HepG2 (cell line): Measurements from ENCODE around the gene PRSS33. TPM values are rescaled to one million over a fixed set of nuclear protein-coding genes. Genes with fewer than 3 reads are reported as not detected.
A peak's percentile ranks its signal among the peaks of the same experiment; 100 is the strongest.

Experiments used
- ADNP ChIP-seq: sonication (generic); formaldehyde crosslinking; IDR thresholded peaks from 2 replicates; pipeline ENCODE4 v1.4.0; 2020; ENCODE audit warnings: missing genetic modification reagents
- ARID4A ChIP-seq: sonication (generic); formaldehyde crosslinking; IDR thresholded peaks from 2 replicates; pipeline ENCODE4 v1.5.0; 2020; ENCODE audit warnings: mild to moderate bottlenecking, missing genetic modification reagents, borderline replicate concordance
- ATF2 ChIP-seq: sonication (generic); formaldehyde crosslinking; IDR thresholded peaks from 2 replicates; pipeline ENCODE4 v1.4.0; 2020; ENCODE audit warnings: missing genetic modification reagents
- IKZF1 ChIP-seq: fragments of 450-650 bp; IDR thresholded peaks from 2 replicates; pipeline ENCODE4 v1.7.1; 2016
- JUNB ChIP-seq: sonication (generic); formaldehyde crosslinking; IDR thresholded peaks from 2 replicates; pipeline ENCODE4 v1.8.0; 2022; ENCODE audit warnings: missing genetic modification reagents, mild to moderate bottlenecking, borderline replicate concordance
- MEF2D ChIP-seq: sonication (generic); formaldehyde crosslinking; IDR thresholded peaks from 2 replicates; pipeline ENCODE4 v1.5.1; 2020; ENCODE audit warnings: mild to moderate bottlenecking, missing genetic modification reagents
- NR2C2 ChIP-seq: sonication (generic); formaldehyde crosslinking; IDR thresholded peaks from 2 replicates; pipeline ENCODE4 v1.4.0; 2020; ENCODE audit warnings: missing genetic modification reagents, mild to moderate bottlenecking, moderate library complexity, borderline replicate concordance
- NR3C1 ChIP-seq: sonication (generic); formaldehyde crosslinking; IDR thresholded peaks from 2 replicates; pipeline ENCODE4 v1.4.0; 2020; ENCODE audit warnings: missing genetic modification reagents
- RNF2 ChIP-seq: fragments of 450-650 bp; conservative IDR thresholded peaks from 2 replicates; pipeline ENCODE4 v1.6.1; 2016; ENCODE audit warnings: low read depth
- SMC3 ChIP-seq: IDR thresholded peaks from 2 replicates; pipeline ENCODE4 v1.6.1; 2011; ENCODE audit warnings: low read length, improper control_type of control experiment
- SPEN ChIP-seq: sonication (generic); formaldehyde crosslinking; IDR thresholded peaks from 2 replicates; pipeline ENCODE4 v1.5.1; 2020; ENCODE audit warnings: low read depth, mild to moderate bottlenecking, missing genetic modification reagents
- XRCC5 ChIP-seq: fragments of 200-400 bp; formaldehyde crosslinking; optimal IDR thresholded peaks from 2 replicates; pipeline ENCODE3; 2017; ENCODE audit warnings: mild to moderate bottlenecking, low read length
- ZNF282 ChIP-seq: fragments of 450-650 bp; IDR thresholded peaks from 2 replicates; pipeline ENCODE4 v1.6.1; 2018; ENCODE audit not compliant: partially characterized antibody
- ZNF343 ChIP-seq: sonication (generic); formaldehyde crosslinking; IDR thresholded peaks from 2 replicates; pipeline ENCODE4 v1.4.0; 2020; ENCODE audit warnings: mild to moderate bottlenecking, missing genetic modification reagents
- ZNF609 ChIP-seq: sonication (generic); formaldehyde crosslinking; IDR thresholded peaks from 2 replicates; pipeline ENCODE4 v1.4.0; 2020; ENCODE audit warnings: mild to moderate bottlenecking, missing genetic modification reagents, borderline replicate concordance
- ZNF776 ChIP-seq: sonication (generic); formaldehyde crosslinking; IDR thresholded peaks from 2 replicates; pipeline ENCODE4 v1.4.0; 2020; ENCODE audit warnings: mild to moderate bottlenecking, missing genetic modification reagents
- polyA plus RNA-seq, 8 experiments: library from polyadenylated mRNA; depleted of rRNA in 3 of 8; stranded (reverse) in 7 of 8; unstranded in 1 of 8; fragments of >200 nt; fragmentation: Illumina TruSeq in 4 of 8; extraction: Trizol in 4 of 8; gene quantifications; 2 replicates each; pipeline versions ENCODE4 v1.2.1 to v1.2.3, GENCODE V29; 2011 to 2016; ENCODE audit warnings: low read depth in 4 of 8, missing spikeins in 1 of 8, mixed read lengths in 1 of 8; ENCODE audit not compliant: insufficient read depth in 1 of 8
- total RNA-seq, 5 experiments: library from RNA; depleted of rRNA; stranded (reverse); fragments of >200 nt; fragmentation: Illumina TruSeq; extraction: Trizol; gene quantifications; 2 replicates each; pipeline ENCODE4 v1.2.3, GENCODE V29; 2016; ENCODE audit warnings: low read depth in 1 of 5
- TF ChIP-seq, protein P1 (sequence below): sonication (generic); formaldehyde crosslinking; IDR thresholded peaks from 2 replicates; pipeline ENCODE4 v1.5.0; 2020; ENCODE audit warnings: missing genetic modification reagents, mild to moderate bottlenecking, borderline replicate concordance

Gene PRSS33
- total and polyA plus RNA-seq, 2 of the 13 experiments (the other 11 are each of a cell fraction or from before 2014, with no cell fraction given), result not detected

- TF ChIP-seq ZNF609 (CRISPR knock-in tag) (peak; percentile 47), ZNF776 (no peak), MEF2D (0 out of 2 replicates have a peak, but pooled peaks have one; percentile 18), ZNF343 (CRISPR knock-in tag) (peak; percentile 84; the same call in 1 of the 2 replicates), IKZF1 (no peak), ADNP (CRISPR knock-in tag) (no peak), XRCC5 (peak; percentile 59), NR3C1 (no peak), JUNB (CRISPR knock-in tag) (no peak), NR2C2 (CRISPR knock-in tag) (peak; percentile 66), SMC3 (no peak), ARID4A (peak; percentile 63), ZNF282 (no peak), RNF2 (0 out of 2 replicates have a peak, but pooled peaks have one; percentile 25), ATF2 (CRISPR knock-in tag) (0 out of 2 replicates have a peak, but pooled peaks have one; percentile 18), SPEN (CRISPR knock-in tag) (peak; percentile 63; the same call in 1 of the 2 replicates)
- TF ChIP-seq, protein P1, sequence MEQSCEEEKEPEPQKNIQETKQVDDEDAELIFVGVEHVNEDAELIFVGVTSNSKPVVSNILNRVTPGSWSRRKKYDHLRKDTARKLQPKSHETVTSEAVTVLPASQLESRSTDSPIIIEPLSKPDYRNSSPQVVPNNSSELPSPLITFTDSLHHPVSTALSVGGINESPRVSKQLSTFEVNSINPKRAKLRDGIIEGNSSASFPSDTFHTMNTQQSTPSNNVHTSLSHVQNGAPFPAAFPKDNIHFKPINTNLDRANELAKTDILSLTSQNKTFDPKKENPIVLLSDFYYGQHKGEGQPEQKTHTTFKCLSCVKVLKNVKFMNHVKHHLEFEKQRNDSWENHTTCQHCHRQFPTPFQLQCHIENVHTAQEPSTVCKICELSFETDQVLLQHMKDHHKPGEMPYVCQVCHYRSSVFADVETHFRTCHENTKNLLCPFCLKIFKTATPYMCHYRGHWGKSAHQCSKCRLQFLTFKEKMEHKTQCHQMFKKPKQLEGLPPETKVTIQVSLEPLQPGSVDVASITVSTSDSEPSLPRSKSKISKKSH, result peak; percentile 64; the same call in 1 of the 2 replicates
Observed at GRCh38 chr16:2777231-2777902, 10.0 kb downstream of the PRSS33 start, which contains the start of gene ELOB (continued).
